Measurements from ENCODE around the gene SIGLEC15. TPM values are rescaled to one million over a fixed set of nuclear protein-coding genes. Genes with fewer than 3 reads are reported as not detected.

Gene SIGLEC15
- total RNA-seq, 1 donor from 2014 or later: not detected

- H3K4me3 Mint-ChIP-seq (ENCODE audit: low read depth): no peak overlapping the region
- TF ChIP-seq CTCF (IDR thresholded peaks at IDR 0.05; ENCODE audit: unreplicated experiment): no peak
- peaks cover 10% of the 10 kb centered on the region for H3K27me3 Mint-ChIP-seq
- no peaks in the 10 kb centered on the region for H3K36me3 Mint-ChIP-seq (ENCODE audit: insufficient read depth)
- H3K9me3 Mint-ChIP-seq (ENCODE audit: low read depth): no peaks in the 10 kb centered on the region
- no peak for DNase-seq (ENCODE audit: low spot score, unreplicated experiment)
- H3K4me1 Mint-ChIP-seq (ENCODE audit: low read depth): peaks cover 2% of the 10 kb centered on the region
- no peak overlapping the region for H3K27ac Mint-ChIP-seq
Observed at GRCh38 chr18:45783097-45784075, 42.1 kb upstream of the SIGLEC15 start.

- DNase-seq (ENCODE audit: low spot score, unreplicated experiment): no peak
- no peaks in the 10 kb centered on the region for H3K36me3 Mint-ChIP-seq (ENCODE audit: insufficient read depth)
- H3K27me3 Mint-ChIP-seq: peaks cover 3% of the 10 kb centered on the region
- H3K4me3 Mint-ChIP-seq (ENCODE audit: low read depth): no peak overlapping the region
- TF ChIP-seq CTCF (IDR thresholded peaks at IDR 0.05; ENCODE audit: unreplicated experiment): no peak
- H3K4me1 Mint-ChIP-seq (ENCODE audit: low read depth): peaks cover 2% of the 10 kb centered on the region
- no peak overlapping the region for H3K27ac Mint-ChIP-seq
- H3K9me3 Mint-ChIP-seq (ENCODE audit: low read depth): no peaks in the 10 kb centered on the region
Observed at GRCh38 chr18:45785134-45785533, 40.3 kb upstream of the SIGLEC15 start.

GRCh38 chr18:45786941-45787340 lies 38.5 kb upstream of the SIGLEC15 start:
- TF ChIP-seq CTCF (IDR thresholded peaks at IDR 0.05; ENCODE audit: unreplicated experiment): no peak
- H3K27me3 Mint-ChIP-seq: no peaks in the 10 kb centered on the region
- H3K27ac Mint-ChIP-seq: no peak overlapping the region
- no peak for DNase-seq (ENCODE audit: low spot score, unreplicated experiment)
- H3K9me3 Mint-ChIP-seq (ENCODE audit: low read depth): peaks cover 2% of the 10 kb centered on the region
- H3K36me3 Mint-ChIP-seq (ENCODE audit: insufficient read depth): no peaks in the 10 kb centered on the region
- H3K4me1 Mint-ChIP-seq (ENCODE audit: low read depth): peaks cover 2% of the 10 kb centered on the region
- H3K4me3 Mint-ChIP-seq (ENCODE audit: low read depth): no peak overlapping the region

- H3K4me3 Mint-ChIP-seq (ENCODE audit: low read depth): no peak overlapping the region
- H3K27me3 Mint-ChIP-seq: no peaks in the 10 kb centered on the region
- peaks cover 2% of the 10 kb centered on the region for H3K9me3 Mint-ChIP-seq (ENCODE audit: low read depth)
- H3K27ac Mint-ChIP-seq: no peak overlapping the region
- DNase-seq (ENCODE audit: low spot score, unreplicated experiment): no peak
- TF ChIP-seq CTCF (IDR thresholded peaks at IDR 0.05; ENCODE audit: unreplicated experiment): no peak
- no peaks in the 10 kb centered on the region for H3K36me3 Mint-ChIP-seq (ENCODE audit: insufficient read depth)
- H3K4me1 Mint-ChIP-seq (ENCODE audit: low read depth): peaks cover 2% of the 10 kb centered on the region
Observed at GRCh38 chr18:45787346-45787745, 38.1 kb upstream of the SIGLEC15 start.

GRCh38 chr18:45788861-45789260 lies 36.6 kb upstream of the SIGLEC15 start:
- Mint-ChIP-seq H3K4me3 (ENCODE audit: low read depth) (no peak overlapping the region), H3K36me3 (ENCODE audit: insufficient read depth) (no peaks in the 10 kb centered on the region), H3K27me3 (no peaks in the 10 kb centered on the region), H3K27ac (no peak overlapping the region), H3K4me1 (ENCODE audit: low read depth) (no peaks in the 10 kb centered on the region), H3K9me3 (ENCODE audit: low read depth) (peaks cover 2% of the 10 kb centered on the region)
- no peak for DNase-seq (ENCODE audit: low spot score, unreplicated experiment)
- no peak for TF ChIP-seq CTCF (IDR thresholded peaks at IDR 0.05; ENCODE audit: unreplicated experiment)

Measured in progenitor cell of endocrine pancreas (in vitro differentiated cells).